GM21381 (cell line): ENCODE results near the gene CTCF.

Experiments used
- ATAC-seq: cut with Tn5 transposase; IDR thresholded peaks from one replicate; pipeline ENCODE4 v1.9.1; 2021; ENCODE audit warnings: mild to moderate bottlenecking, moderate library complexity; ENCODE audit not compliant: unreplicated experiment

CTCF gene

DNA sequence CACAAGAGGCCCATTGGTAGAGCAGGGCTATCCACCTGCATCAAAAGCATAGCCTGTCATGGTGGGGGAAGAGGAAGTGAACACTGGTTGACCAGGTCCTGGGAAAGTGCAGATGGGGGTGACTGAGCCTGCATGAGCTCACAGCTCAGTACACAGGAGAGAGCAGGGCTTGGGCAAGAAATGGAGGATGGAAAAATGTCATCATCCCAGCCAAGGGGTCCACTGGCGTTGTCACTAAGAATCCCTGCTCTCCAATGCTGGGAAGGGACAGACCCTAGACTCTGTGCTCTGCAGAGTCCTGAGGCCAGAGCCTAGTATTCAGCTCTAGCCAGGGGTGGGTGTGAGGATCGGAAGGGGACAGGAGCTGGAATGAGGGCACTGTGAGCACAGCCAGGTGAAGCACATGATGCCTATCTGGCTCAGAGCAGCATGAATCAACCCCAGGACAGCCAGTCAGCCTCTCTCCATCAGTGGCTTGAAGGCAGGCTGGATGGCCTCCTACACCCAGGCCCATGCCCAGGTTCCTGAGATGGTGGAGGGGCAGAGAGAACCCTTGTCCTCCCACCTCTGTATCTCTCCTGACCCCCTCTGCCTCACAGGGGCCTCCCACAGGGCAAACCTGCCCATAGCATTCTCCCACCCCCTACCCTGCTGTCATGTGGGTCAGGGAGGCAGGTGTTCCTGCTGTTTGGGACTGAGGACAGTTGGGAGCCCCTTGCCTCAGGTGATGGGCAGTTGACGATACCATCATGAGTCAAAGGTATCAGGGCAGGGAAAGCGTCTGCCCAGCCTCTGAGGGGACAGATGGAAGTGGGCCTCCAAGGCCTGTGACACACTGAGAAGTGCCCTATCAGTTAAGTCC, 13.8 kb upstream of the CTCF start:
- ATAC-seq, result no peak

DNA sequence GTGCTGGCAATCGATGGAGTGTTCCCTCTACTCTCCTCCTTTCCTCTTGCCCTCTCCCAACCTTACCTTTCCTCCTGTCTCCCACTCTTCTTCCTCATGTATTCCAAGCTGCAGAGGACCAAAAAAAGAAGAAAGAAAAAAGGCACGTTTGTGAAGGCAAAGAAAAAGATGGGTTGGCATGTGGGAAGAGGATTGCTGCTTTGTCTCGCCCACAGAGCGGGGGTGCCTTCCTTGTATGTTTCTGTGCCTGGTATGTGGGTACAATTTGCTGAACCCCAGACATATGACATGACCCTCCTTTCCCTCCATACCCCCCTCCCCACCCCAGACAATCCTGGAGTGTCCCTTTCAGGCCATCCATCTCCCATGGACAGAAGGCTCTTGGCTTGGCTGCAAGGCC, 13.1 kb upstream of the CTCF start:
- ATAC-seq, result no peak

DNA sequence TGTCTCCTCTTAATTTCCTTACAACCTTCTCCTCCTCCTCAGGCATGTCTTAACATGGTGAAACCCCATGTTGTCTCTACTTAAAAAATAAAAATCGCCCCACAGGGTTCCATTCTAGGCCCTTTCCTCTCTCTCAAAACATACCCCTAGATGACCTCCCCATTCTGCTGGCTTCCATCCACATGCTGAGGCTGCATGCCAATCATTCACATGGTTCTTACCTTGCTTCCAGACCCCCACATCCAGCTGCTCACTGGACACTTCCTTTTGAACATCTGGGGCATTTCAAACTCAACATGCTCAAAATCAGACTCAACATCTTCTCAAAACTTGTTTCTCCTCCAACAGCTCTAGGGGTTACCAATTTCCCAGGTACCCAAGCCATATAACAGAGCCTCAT, 12.4 kb upstream of the CTCF start:
- no peak for ATAC-seq

DNA sequence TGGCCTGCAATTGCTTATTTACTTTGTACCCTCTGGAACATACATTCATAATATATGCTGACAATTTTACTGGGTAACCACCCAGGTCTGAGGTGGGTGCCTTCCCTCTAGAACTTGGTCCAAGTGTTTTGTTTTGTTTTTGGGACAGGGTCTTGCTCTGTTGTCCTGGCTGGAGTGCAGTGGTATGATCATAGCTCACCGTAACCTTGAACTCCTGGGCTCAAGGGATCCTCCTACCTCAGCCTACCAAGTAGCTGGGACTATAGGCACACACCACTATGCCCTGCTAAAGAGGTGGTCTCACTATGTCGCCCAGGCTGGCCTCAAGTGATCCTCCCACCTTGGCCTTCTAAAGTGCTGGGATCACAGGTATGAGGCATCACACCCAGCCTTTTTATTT, 11.2 kb upstream of the CTCF start:
- no peak for ATAC-seq

DNA sequence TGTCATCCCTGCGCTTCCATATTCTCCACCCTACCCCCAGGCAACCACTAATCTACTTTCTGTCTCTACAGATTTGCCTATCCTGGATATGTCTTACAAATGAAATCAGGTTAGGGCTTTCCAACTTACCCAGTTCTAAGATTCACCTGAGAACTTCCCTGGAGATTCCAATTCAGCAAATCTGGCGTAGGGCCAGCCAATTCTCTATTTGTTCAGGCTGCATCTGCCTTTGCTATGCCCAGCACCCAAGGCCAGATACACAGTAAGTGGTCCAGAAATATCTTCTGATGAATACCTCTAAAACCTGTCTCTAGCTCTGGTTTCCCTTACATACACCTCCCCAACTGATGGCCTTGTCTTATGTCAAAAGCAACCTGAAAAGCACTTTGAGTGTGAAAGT, 10.4 kb upstream of the CTCF start:
- ATAC-seq, result no peak

DNA sequence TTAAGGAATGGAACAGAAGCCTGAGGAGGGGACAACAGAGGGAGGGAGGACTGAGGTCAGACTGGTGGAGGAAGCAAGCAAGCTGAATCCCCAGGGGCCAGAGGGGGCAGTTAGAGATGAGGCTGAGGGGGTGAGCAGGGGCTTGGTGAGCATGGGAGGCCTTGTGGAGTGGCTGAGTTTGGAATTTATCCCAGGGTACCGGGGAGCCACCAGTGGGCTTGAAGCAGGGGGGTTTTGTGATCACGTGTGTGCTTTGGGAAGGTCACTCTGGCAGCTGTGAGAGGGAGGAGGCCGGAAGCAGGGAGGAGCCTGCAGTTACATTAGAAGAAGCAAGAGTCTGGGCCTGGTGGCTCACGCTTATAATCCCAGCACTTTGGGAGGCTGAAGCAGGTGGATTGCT, 9.8 kb upstream of the CTCF start:
- ATAC-seq, result no peak

DNA sequence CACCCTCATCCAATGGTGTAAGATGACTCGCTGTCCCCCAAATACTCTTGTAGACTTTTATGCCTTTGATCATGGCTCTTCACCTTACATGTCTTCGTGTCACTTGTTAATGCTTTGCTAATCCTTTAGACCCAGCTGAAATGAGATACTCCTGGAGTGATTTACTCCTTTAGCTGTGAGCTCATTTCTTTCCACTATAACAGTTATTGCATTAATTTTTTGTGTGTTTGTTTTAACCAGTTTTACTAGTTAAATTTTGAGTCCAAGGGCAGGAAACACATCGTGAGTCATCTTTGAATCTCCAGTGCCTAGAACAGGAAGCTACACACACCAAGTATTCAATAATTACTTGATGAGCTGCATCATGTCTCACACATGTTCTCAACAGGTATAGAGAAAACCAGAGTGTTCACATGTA, 6.5 kb upstream of the CTCF start:
- no peak for ATAC-seq

DNA sequence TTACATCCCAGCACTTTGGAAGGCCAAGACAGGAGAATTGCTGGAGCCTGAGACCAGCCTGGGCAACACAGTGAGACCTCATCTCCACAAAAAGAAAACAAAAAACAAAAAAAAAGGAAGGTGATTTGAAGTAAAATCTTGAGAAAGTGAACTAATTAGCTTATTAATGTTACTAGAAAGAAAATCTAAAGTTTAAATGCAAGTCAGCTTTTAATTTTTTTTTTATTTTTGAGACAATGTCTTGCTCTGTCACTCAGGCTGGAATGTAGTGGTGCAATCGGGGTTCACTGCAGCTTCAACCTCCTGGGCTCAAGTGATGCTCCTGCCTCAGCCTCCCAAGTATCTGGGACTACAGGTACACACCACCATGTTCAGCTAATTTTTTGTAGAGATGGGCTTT, 3.5 kb upstream of the CTCF start:
- ATAC-seq, result no peak

DNA sequence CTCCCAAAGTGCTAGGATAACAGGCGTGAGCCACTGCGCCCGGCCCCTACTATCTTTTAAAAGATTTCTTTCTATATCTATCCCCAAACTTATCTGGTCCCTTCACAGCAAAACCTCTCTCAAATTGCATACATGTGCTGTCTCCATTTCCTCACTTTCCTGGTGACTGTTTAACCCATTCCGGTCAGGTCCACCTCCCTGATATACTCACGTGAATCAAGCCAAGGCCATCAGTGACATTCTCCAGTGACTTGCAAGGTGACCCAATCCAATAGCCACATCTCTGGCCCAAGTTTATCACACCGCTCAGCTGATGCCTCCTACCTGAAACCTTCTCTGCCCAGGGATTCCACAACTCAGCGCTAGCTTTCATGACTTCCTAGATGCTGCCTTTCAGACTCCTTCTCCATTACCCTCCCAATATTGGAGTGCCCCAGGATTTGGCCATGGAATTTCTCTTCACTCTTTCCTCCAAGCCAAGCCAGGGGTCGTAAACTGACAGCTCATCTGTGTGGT, 1.4 kb upstream of the CTCF start:
- no peak for ATAC-seq

DNA sequence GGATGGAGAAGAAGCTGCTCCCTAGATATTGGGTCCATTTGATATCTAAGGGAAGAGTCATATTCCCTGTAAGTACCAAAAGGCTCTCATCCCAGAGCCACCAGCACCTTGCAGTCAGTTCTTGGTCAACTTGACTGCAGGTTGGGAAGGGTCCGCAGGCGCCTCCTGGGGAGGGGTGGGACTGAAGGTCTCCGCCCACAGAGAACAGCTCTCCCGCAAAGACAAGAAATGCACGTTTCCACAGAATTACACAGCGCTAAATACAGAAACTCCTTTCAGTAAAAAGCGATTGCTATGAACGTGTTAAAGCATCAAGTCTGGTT, 864 bp upstream of the CTCF start:
- no peak for ATAC-seq

DNA sequence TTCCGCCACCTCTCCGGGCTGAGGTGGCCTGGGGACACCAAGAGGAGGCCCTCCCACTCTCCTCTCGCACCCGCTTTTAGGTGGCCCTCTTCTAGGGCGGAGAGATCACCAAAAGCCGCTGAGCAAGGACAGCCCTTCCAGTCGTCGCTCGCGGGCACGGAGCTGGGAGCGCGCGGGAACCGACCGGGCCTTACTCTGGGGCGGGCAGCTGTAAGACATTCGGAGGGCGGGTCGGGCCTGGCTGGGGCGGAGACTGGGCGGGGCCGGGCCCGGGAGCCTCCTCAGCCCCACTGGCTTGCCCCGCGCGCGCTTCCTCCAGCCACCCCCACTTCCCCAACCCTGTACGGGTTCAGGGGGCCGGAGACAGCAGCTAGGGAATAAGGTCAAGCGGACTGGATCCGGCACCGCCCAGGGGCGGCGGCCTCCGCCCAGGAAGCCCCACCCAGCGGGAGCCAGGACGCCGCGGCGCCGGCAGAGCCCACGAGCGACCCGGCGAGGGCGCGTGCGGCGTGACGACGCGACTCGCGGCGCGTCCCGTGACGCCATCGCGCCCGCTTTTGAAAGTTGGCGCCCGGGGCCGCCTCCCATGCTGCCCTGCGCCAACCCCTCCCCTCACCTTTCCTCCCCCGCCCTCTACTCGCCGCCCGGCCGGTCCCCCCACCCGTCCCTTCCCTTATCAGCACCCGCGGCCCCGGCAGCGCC, 351 bp upstream of the CTCF start:
- ATAC-seq, result peak; percentile 74

DNA sequence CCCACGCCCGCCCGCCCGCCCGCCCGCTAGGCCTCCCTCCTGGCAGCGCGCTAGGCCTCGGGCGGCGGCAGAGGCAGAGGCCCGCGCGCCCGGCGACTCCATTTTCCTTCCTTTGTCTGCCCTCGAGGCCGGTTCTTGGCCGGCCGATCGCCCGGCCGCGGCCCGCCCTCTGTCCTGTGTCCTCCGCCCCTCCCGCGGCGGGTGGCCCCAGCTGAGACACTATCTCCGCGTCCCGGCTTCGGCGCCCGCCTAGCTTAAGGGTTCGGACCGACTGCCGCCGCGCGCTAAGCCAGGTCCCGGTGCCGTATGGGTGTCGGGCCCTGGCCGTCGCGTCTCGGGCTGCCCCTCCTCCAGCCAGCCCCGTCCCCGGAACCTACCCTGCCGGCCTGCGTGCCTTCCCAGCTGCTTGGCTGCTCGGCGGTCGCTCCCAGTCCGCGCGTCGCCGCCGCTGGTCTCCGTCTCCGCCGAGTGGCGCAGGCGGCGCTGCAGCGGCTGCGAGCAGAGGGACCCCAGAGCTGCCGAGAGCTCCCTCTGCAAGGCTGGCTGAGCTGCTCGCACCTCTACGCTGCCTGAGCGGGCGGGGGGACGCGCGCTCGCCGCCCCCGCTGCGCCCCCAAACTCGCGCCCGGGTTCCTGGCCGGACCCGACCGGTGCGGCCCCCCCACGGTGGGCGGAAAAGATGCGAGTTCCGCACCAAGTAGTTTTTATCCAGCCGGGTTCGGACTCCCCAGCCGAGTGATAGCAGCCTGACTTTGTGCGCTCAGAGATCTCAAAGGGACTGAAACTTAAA, 787 bp downstream of the CTCF start:
- peak; percentile 10 for ATAC-seq

DNA sequence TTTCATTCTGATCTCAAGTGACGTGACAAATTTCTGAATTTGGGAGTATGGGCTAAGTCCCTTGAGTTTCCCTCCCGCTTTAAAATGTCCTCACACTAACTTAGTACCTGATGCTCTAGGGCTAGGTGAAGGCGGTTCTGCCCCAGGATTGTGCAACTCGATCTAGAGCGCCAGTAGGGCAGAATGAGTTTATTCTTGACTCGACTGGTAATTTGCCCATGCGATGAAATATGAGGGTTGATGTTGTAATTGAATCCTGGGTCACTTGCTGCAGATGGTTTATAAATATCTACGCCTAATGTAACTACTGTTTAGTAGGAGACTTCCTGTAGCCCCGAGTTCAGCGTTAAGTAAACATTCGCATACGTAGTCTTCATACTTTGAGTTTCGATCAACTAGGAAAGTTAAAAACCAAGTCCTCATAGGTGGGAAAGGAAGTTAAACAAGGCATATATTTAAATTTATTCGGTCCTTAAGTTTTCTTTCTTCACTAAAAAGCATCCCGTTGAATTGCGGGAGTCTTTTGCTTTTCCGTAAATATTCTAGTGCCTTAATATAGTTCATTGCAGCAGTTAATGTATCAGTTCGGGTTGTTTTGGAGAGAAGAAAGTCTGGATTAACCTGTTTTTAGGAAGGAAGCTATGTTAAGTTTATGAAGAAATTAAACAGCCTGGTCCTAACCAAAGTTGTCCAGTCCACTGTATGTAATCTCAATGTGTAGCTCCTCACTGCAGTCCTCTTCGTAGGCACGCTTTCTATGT, 1.6 kb downstream of the CTCF start:
- ATAC-seq, result no peak

DNA sequence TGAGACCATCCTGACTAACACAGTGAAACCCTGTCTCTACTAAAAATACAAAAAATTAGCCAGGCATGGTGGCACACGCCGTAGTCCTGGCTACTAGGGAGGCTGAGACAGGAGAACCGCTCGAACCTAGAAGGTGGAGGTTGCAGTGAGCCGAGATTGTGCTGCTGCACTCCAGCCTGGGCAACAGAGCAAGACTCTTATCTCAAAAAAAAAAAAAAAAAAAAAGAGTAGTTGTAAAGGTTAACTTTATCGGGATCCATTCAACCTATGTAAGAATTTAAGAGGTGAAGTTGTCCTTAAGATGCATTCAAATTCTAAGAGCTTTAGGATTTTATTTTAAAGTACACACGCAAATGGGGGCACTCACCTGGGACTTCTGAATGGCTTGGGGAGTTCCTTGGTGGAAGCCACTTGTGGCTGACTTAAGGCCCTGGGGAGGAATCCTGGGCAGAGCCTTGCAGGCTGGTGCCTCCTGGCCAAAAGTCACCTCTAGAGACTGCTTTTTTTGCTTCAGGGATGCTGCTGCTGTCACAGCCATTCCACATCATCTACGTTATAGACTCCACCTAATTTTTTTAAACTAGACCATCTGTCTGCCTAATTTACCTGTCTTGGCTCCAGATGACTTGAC, 3.3 kb downstream of the CTCF start:
- no peak for ATAC-seq

DNA sequence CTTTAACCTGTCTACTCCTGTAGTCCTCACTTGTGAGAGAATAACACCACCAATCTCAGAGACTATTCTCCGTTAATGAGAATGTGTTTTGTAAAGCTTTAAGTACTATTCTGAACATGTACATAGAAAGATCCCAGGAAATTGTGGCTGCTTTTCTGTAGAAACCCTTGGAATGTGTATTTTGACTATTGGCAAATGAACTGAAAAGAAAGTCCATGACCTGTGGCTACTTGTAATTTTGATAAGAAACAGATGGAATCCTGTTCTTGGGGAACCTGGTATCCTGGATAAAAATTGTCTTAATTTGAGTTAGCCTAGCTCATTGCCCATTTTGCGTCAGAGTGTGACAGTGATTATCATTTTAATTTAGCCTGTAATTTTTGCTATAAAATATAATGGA, 9.1 kb downstream of the CTCF start:
- no peak for ATAC-seq

DNA sequence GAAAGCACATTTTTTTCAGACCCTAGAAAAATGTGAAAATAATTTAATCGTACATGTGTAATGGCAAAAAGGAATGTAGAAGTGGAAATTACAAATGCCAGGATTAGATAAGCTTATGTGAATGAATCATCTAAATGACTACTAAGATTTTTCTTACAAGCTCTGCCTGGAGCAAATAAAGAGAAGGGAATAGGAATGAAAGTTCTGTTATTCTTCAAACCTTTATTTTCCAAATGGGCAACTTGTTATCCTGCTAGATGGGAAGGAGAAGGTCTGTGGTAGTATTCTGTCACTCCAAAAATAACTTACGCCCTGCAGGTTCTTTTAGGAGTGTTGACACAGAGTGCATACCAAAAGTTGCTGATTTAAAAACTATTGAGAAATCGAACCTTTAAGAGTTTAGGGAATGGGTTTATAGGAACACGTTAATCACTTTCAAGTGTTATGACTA, 9.7 kb downstream of the CTCF start:
- no peak for ATAC-seq

DNA sequence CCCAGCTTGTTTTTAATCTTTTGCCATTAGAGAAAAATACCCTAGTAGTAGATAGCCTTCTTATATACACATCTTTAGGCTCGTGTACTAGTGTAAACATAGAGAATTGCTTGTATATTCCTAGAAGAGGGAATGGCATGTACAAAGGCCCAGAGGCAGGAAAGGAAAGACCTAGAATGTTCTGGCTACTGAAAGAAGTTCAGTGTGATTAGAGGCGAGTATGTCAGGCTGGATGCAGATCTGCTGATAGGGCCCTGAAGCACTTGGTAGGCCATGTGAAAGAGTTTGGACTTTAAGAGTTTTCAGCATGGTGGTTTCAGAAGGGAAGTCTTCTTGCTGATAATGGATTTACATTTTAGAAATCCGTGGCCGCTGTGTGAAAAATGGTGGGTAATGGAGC, 17.4 kb downstream of the CTCF start:
- no peak for ATAC-seq

DNA sequence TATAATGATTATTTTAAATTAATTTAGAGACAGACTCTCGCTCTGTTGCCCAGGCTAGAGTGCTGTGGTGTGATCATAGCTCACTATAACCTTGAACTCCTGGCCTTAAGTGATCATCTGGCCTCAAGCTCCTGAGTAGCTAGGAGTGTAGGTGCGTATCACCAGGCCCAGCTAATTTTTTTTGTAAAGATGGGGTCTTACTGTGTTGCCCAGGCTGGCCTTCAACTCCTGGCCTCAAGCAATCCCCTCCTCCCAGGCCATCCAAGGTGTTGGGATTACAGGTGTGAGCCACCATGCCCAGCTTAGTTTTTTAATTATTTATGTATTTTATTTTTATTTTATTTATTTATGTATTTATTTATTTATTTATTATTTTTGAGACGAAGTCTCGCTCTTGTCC, 17.9 kb downstream of the CTCF start:
- no peak for ATAC-seq

DNA sequence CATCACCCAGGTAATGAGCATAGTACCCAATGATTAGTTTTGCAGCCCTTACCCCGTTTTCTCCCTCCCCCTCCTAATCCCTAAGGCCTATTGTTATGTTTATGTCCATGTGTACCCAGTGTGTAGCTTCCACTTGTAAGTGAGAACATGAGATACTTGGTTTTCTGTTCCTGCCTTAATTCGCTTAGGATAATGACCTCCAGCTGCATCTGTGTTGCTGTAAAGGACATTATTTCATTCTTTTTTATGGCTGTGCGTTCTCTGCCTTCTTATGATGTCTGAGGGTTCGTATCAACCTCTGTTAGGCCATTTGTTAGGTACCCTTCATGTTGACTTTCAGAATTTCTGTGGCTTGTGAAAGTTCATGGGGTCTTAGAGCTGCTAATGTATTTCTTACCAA, 31.0 kb downstream of the CTCF start:
- ATAC-seq, result no peak

DNA sequence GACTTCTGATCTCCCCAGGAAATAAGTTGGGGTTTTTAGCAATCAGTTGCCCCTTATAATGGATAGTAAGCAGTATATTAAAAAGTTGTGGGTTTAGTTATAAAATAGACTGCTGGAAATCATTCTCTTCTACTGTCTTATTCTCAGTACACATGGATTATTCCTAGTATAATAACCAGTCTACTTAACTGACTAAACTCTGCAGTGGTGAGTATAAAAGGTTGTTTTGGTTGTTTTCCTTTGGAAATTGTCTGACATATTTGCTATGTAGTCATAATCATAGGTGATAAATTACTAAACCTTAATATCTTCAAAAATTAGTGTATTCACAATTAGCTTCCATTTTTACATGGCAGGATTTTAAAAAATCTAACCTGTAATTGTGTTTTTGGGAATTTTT, 31.4 kb downstream of the CTCF start:
- no peak for ATAC-seq
